Endothelial cell of umbilical vein (primary cell): Measurements from ENCODE around the gene RBFOX1. TPM values are rescaled to one million over a fixed set of nuclear protein-coding genes. Genes with fewer than 3 reads are reported as not detected.

Experiments
- BruUV-seq: library from RNA; stranded (reverse); fragments of 400-500 nt; replicated peaks from 2 replicates; lab custom pipeline; 2021; lab: Mats Ljungman, UMichigan
- CTCF ChIA-PET: fragments of 300-600, 350-600 bp; sonication (Branson Sonifier 250); formaldehyde crosslinking; loops from one replicate; lab custom pipeline; 2021; ENCODE audit warnings: antibody characterized with exemption, inconsistent platforms; lab: Charles Lee
- POLR2A ChIA-PET: fragments of 300-600, 350-600 bp; sonication (Branson Sonifier 250); formaldehyde crosslinking; loops from one replicate; lab custom pipeline; 2021; ENCODE audit warnings: antibody characterized with exemption, inconsistent platforms; lab: Charles Lee
- DNase-seq: peaks from one replicate; pipeline ENCODE4 v3.0.0-alpha.2; 2011; ENCODE audit warnings: low read depth, low spot score
- FAIRE-seq: peaks from 2 replicates; lab custom pipeline; 2011; peaks lifted over from hg19 to GRCh38; lab: Jason Lieb, UNC
- H2AFZ ChIP-seq: 2 replicates; pipeline ENCODE4 v1.6.0; 2012; ENCODE audit warnings: low read depth, low read length, control low read depth, inconsistent platforms
- H3K27ac ChIP-seq: 2 replicates; pipeline ENCODE4 v1.5.1; 2011; ENCODE audit warnings: low read depth, mild to moderate bottlenecking, control low read depth, low read length, moderate library complexity; ENCODE audit not compliant: insufficient read depth
- H3K27me3 ChIP-seq, 2 experiments: 2 replicates each; pipeline versions ENCODE4 v1.6.0 to v1.6.1; 2011; ENCODE audit warnings: low read length in 2 of 2, mixed read lengths in 1 of 2; ENCODE audit not compliant: control insufficient read depth in 2 of 2, insufficient read depth in 2 of 2
- H3K36me3 ChIP-seq, 2 experiments: 2 replicates in 1 of 2; 3 replicates in 1 of 2; pipeline ENCODE4 v1.5.1; 2011; ENCODE audit warnings: low read length in 2 of 2, mild to moderate bottlenecking in 1 of 2, moderate library complexity in 1 of 2; ENCODE audit not compliant: control insufficient read depth in 2 of 2, insufficient read depth in 2 of 2; ENCODE audit errors: extremely low read depth in 1 of 2
- H3K4me1 ChIP-seq: 3 replicates; pipeline ENCODE4 v1.5.1; 2011; ENCODE audit warnings: mild to moderate bottlenecking, low read length; ENCODE audit not compliant: control insufficient read depth, insufficient read depth; ENCODE audit errors: extremely low read depth
- H3K4me2 ChIP-seq: 2 replicates; pipeline ENCODE4 v1.6.1; 2011; ENCODE audit warnings: low read length, control low read depth, mixed read lengths; ENCODE audit not compliant: insufficient read depth
- H3K4me3 ChIP-seq, 3 experiments: fragments of 200-600 bp in 1 of 3; sonication (generic), shearing (Covaris generic) in 1 of 3; replicated peaks in 1 of 3; 2 replicates each; pipeline ENCODE4 v1.5.1; 2011 to 2016; ENCODE audit warnings: control low read depth in 3 of 3, low read length in 3 of 3, mild to moderate bottlenecking in 2 of 3, inconsistent platforms in 1 of 3, low read depth in 1 of 3, moderate library complexity in 1 of 3; ENCODE audit not compliant: insufficient read depth in 1 of 3
- H3K79me2 ChIP-seq: 2 replicates; pipeline ENCODE4 v1.6.0; 2012; ENCODE audit warnings: low read length, inconsistent platforms; ENCODE audit not compliant: control insufficient read depth, insufficient read depth
- H3K9ac ChIP-seq: replicated peaks from 2 replicates; pipeline ENCODE3; 2011; ENCODE audit warnings: low read length, control low read depth; ENCODE audit not compliant: insufficient read depth; ENCODE audit errors: extremely low read depth
- H3K9me1 ChIP-seq: replicated peaks from 3 replicates; pipeline ENCODE4 v1.6.0; 2011; ENCODE audit warnings: mild to moderate bottlenecking, low read length; ENCODE audit not compliant: control insufficient read depth, insufficient read depth; ENCODE audit errors: extremely low read depth
- H3K9me3 ChIP-seq: replicated peaks from 2 replicates; pipeline ENCODE4 v1.5.1; 2012; ENCODE audit warnings: low read length, inconsistent platforms; ENCODE audit not compliant: control insufficient read depth, insufficient read depth
- H4K20me1 ChIP-seq: replicated peaks from 2 replicates; pipeline ENCODE3; 2011; ENCODE audit warnings: mild to moderate bottlenecking, low read length; ENCODE audit not compliant: control insufficient read depth, insufficient read depth; ENCODE audit errors: extremely low read depth
- EZH2 ChIP-seq: IDR thresholded peaks from 2 replicates; pipeline ENCODE4 v1.6.1; 2012; ENCODE audit warnings: borderline replicate concordance, low read depth, mild to moderate bottlenecking, moderate library complexity, low read length, inconsistent platforms; ENCODE audit not compliant: severe bottlenecking
- FOS ChIP-seq: IDR thresholded peaks from 2 replicates; pipeline ENCODE4 v1.6.1; 2011; ENCODE audit warnings: mild to moderate bottlenecking, low read length, moderate library complexity, borderline replicate concordance; ENCODE audit not compliant: insufficient read depth
- GATA2 ChIP-seq: IDR thresholded peaks from 2 replicates; pipeline ENCODE4 v1.7.0; 2011; ENCODE audit warnings: low read depth, mild to moderate bottlenecking, moderate library complexity, mixed read lengths, low read length; ENCODE audit not compliant: insufficient read length, insufficient read depth
- JUN ChIP-seq: IDR thresholded peaks from 2 replicates; pipeline ENCODE4 v1.6.1; 2011; ENCODE audit warnings: borderline replicate concordance, low read depth; ENCODE audit not compliant: insufficient read length, insufficient read depth
- MAX ChIP-seq: IDR thresholded peaks from 2 replicates; pipeline ENCODE4 v1.6.1; 2011; ENCODE audit not compliant: insufficient read depth, insufficient read length
- MYC ChIP-seq: IDR thresholded peaks from one replicate; pipeline ENCODE4 v1.6.1; 2011; ENCODE audit warnings: mild to moderate bottlenecking, low read depth, low read length
- POLR2A ChIP-seq: IDR thresholded peaks from 2 replicates; pipeline ENCODE4 v1.6.1; 2012; ENCODE audit warnings: low read depth, mild to moderate bottlenecking, control low read depth, low read length
- POLR2AphosphoS5 ChIP-seq: IDR thresholded peaks from 2 replicates; pipeline ENCODE4 v1.6.1; 2012; ENCODE audit warnings: low read depth, mild to moderate bottlenecking, control low read depth, low read length, moderate library complexity; ENCODE audit not compliant: insufficient read depth
- dilution Hi-C: fragments of 300-500 bp; cut with MboI; formaldehyde crosslinking; loops from one replicate; pipeline ENCODE4 v1.15.0; 2019; ENCODE audit warnings: low sequenced_read_pairs; ENCODE audit not compliant: extremely low pct_ligation_motif_present
- intact Hi-C: fragments of 100-400 bp; cut with micrococcal nuclease; formaldehyde crosslinking; loops from one replicate; pipeline ENCODE4 v1.10.0; 2022
- polyA plus RNA-seq, 4 experiments: library from polyadenylated mRNA; depleted of rRNA in 3 of 4; stranded (reverse) in 3 of 4; unstranded in 1 of 4; fragments of >200 nt; gene quantifications; 2 replicates each; pipeline versions ENCODE4 v1.2.1 to v1.2.3, GENCODE V29; 2011 to 2012; ENCODE audit warnings: missing spikeins in 1 of 4
- total RNA-seq: library from RNA; stranded (reverse); gene quantifications from 2 replicates; pipeline ENCODE4 v1.2.3, GENCODE V29; 2021
- TF ChIP-seq, protein P1 (sequence below), 2 donors: IDR thresholded peaks; 1 replicate in 1 of 2; 2 replicates in 1 of 2; pipeline ENCODE4 v1.5.1; 2011; ENCODE audit warnings: low read length in 2 of 2, mild to moderate bottlenecking in 2 of 2, moderate library complexity in 2 of 2, control low read depth in 1 of 2, inconsistent platforms in 1 of 2, low read depth in 1 of 2; ENCODE audit not compliant: insufficient read depth in 1 of 2; ENCODE audit errors: extremely low read depth in 1 of 2

The RBFOX1 gene
- total and polyA plus RNA-seq, 2 donors (not counting 3 experiments of a cell fraction or from before 2014, with no cell fraction given): not detected

DNA sequence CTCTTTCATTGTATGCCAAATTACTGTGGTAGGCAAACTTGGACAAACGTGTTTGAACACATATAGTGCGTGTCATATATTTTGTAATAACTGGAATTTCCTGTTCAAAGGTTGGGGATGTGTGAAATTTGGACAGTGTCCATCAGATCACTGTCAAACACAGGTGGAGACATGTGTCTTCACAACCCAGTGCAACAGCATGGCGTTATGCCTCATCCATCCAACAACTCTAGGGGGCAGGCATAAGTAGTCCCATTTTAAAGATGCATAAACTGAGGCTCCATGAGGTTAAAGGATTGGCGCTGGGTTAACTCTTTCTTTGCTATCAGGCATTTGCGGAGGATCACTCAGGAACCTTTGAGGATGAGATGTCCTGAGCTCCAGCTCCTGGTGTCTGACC is 103.7 kb downstream of the RBFOX1 start:
- Histone ChIP-seq H2AFZ (no peak overlapping the region), H3K9me1 (no peaks in the 10 kb centered on the region), H3K4me1 (no peaks in the 10 kb centered on the region), H3K27me3 (no peaks in the 10 kb centered on the region), H3K9me3 (peaks cover 13% of the 10 kb centered on the region), H3K4me3 (no peak overlapping the region), H3K9ac (no peak overlapping the region), H3K4me2 (no peak overlapping the region), H3K36me3 (no peaks in the 10 kb centered on the region), H3K79me2 (no peaks in the 10 kb centered on the region), H4K20me1 (no peaks in the 10 kb centered on the region), H3K27ac (no peak overlapping the region)
- ChIA-PET POLR2A (no interaction called here), CTCF (no interaction called here)
- dilution Hi-C loops (no loop called here), intact Hi-C loops (no loop called here)
- TF ChIP-seq MAX (no peak), EZH2 (no peak), MYC (no peak), FOS (no peak), GATA2 (no peak), JUN (no peak), POLR2A (no peak)
- DNase-seq (no peak), FAIRE-seq (no peak)
- BruUV-seq: no TSS peak

DNA sequence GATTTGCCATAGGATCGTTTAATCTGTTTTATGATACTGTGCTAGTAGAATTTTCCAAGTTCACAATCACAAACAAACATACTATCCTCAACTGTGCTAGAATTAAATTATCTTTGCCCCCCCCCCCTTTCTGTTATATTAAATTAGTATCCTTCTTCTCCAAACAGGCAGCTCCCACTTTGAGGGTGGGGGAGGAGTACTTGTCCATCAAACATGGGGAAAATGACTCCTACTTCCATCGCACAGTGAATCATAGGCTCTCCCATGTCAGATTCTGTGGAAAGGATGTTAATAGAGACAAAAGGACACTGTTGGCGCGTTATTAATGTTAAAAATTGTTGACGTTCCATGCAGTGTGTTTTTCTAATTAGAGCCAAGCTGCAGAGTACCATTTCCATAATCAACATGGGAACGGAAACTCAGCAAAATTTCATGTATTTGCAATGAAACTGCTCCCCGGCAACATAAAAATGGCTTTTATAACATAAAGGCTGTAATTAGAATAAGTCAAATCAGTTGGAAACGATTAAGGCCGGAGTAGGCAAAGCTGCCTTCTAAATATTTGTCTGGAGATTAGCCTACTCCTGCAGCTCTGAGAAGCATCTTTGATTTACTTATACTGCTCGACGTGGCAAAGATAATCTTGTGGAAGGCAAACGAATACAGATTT is 104.6 kb downstream of the RBFOX1 start:
- H3K9me3 ChIP-seq: peaks cover 17% of the 10 kb centered on the region

More for the DNA sequence above, 104.6 kb downstream of the RBFOX1 start:
- H3K36me3 ChIP-seq: no peaks in the 10 kb centered on the region
- H3K4me1 ChIP-seq: no peaks in the 10 kb centered on the region
- H3K9me1 ChIP-seq: no peaks in the 10 kb centered on the region
- DNase-seq: no peak
- ChIA-PET POLR2A (no interaction called here), CTCF (no interaction called here)
- H3K9ac ChIP-seq: no peak overlapping the region
- H3K27ac ChIP-seq: no peak overlapping the region
- dilution Hi-C loops (no loop called here), intact Hi-C loops (no loop called here)
- no peak overlapping the region for H3K4me3 ChIP-seq
- H4K20me1 ChIP-seq: no peaks in the 10 kb centered on the region
- FAIRE-seq: no peak
- no peak overlapping the region for H3K4me2 ChIP-seq
- TF ChIP-seq POLR2A (no peak), POLR2AphosphoS5 (no peak), MAX (no peak), EZH2 (no peak), JUN (no peak), GATA2 (no peak), FOS (no peak), MYC (no peak)
- TF ChIP-seq, protein P1, sequence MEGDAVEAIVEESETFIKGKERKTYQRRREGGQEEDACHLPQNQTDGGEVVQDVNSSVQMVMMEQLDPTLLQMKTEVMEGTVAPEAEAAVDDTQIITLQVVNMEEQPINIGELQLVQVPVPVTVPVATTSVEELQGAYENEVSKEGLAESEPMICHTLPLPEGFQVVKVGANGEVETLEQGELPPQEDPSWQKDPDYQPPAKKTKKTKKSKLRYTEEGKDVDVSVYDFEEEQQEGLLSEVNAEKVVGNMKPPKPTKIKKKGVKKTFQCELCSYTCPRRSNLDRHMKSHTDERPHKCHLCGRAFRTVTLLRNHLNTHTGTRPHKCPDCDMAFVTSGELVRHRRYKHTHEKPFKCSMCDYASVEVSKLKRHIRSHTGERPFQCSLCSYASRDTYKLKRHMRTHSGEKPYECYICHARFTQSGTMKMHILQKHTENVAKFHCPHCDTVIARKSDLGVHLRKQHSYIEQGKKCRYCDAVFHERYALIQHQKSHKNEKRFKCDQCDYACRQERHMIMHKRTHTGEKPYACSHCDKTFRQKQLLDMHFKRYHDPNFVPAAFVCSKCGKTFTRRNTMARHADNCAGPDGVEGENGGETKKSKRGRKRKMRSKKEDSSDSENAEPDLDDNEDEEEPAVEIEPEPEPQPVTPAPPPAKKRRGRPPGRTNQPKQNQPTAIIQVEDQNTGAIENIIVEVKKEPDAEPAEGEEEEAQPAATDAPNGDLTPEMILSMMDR (IDR thresholded peaks at IDR 0.05; ENCODE audit: extremely low read depth in 1 of 2, insufficient read depth in 1 of 2, low read depth in 1 of 2, low read length in 2 of 2): no peak
- H3K79me2 ChIP-seq: no peaks in the 10 kb centered on the region
- BruUV-seq: no TSS peak
- no peak overlapping the region for H2AFZ ChIP-seq
- H3K27me3 ChIP-seq: no peaks in the 10 kb centered on the region
